Neuronal stem cell (in vitro differentiated cells): ENCODE data around the gene OR5C1.

Source experiments
- DNase-seq: peaks from one replicate; pipeline ENCODE4 v3.0.0-alpha.2; 2013; ENCODE audit warnings: low spot score
- H2AFZ ChIP-seq: one replicate; pipeline ENCODE4 v1.6.1; 2013; ENCODE audit warnings: mild to moderate bottlenecking, low read length, inconsistent platforms
- H2AK5ac ChIP-seq: 2 replicates; pipeline ENCODE4 v1.6.1; 2013; ENCODE audit warnings: low read depth, mild to moderate bottlenecking, inconsistent platforms, low read length, moderate library complexity, mixed read lengths
- H2BK120ac ChIP-seq: 2 replicates; pipeline ENCODE4 v1.6.1; 2013; ENCODE audit warnings: low read depth, mild to moderate bottlenecking, inconsistent platforms, low read length, moderate library complexity, mixed read lengths
- H2BK12ac ChIP-seq: one replicate; pipeline ENCODE4 v1.6.1; 2013; ENCODE audit warnings: low read length, inconsistent platforms
- H2BK15ac ChIP-seq: 2 replicates; pipeline ENCODE4 v1.6.1; 2013; ENCODE audit warnings: mild to moderate bottlenecking, low read length, inconsistent platforms, mixed read lengths
- H2BK5ac ChIP-seq: one replicate; pipeline ENCODE4 v1.6.1; 2013; ENCODE audit warnings: inconsistent platforms, mild to moderate bottlenecking, low read length, moderate library complexity
- H3K14ac ChIP-seq: one replicate; pipeline ENCODE4 v1.6.1; 2013; ENCODE audit warnings: low read length, inconsistent platforms
- H3K18ac ChIP-seq: 2 replicates; pipeline ENCODE4 v1.6.1; 2013; ENCODE audit warnings: low read length, inconsistent platforms
- H3K23ac ChIP-seq: 2 replicates; pipeline ENCODE4 v1.6.1; 2013; ENCODE audit warnings: low read depth, mild to moderate bottlenecking, mixed read lengths, low read length, inconsistent platforms; ENCODE audit not compliant: poor library complexity
- H3K27ac ChIP-seq: replicated peaks from 3 replicates; pipeline ENCODE4 v1.5.1; 2013; ENCODE audit warnings: low read length, inconsistent platforms
- H3K27me3 ChIP-seq, 3 experiments: 2 replicates each; pipeline ENCODE4 v1.6.1; 2013; ENCODE audit warnings: low read length in 3 of 3, mild to moderate bottlenecking in 2 of 3, inconsistent platforms in 1 of 3, low read depth in 1 of 3, mixed read lengths in 1 of 3, moderate library complexity in 1 of 3; ENCODE audit not compliant: control insufficient read depth in 3 of 3, insufficient read depth in 3 of 3
- H3K36me3 ChIP-seq, 2 donors: replicated peaks in 1 of 2; 2 replicates each; pipeline ENCODE4 v1.6.1; 2013; ENCODE audit warnings: low read length in 2 of 2; ENCODE audit not compliant: control insufficient read depth in 2 of 2, insufficient read depth in 2 of 2
- H3K4ac ChIP-seq: 2 replicates; pipeline ENCODE4 v1.6.1; 2013; ENCODE audit warnings: inconsistent platforms, mild to moderate bottlenecking, low read length, moderate library complexity
- H3K4me1 ChIP-seq, 2 donors: 1 replicate in 1 of 2; 2 replicates in 1 of 2; pipeline ENCODE4 v1.6.1; 2013; ENCODE audit warnings: low read length in 2 of 2, low read depth in 1 of 2; ENCODE audit not compliant: control insufficient read depth in 2 of 2, insufficient read depth in 1 of 2
- H3K4me2 ChIP-seq: one replicate; pipeline ENCODE4 v1.6.1; 2013; ENCODE audit warnings: mild to moderate bottlenecking, low read length, inconsistent platforms; ENCODE audit not compliant: insufficient read depth, poor library complexity, severe bottlenecking
- H3K4me3 ChIP-seq, 2 donors: 2 replicates each; pipeline ENCODE4 v1.5.1; 2013; ENCODE audit warnings: low read length in 2 of 2, mild to moderate bottlenecking in 2 of 2, inconsistent platforms in 1 of 2, moderate library complexity in 1 of 2
- H3K79me1 ChIP-seq: one replicate; pipeline ENCODE4 v1.6.1; 2013; ENCODE audit warnings: low read depth, mild to moderate bottlenecking, inconsistent platforms, low read length, moderate library complexity
- H3K9ac ChIP-seq: one replicate; pipeline ENCODE4 v1.6.1; 2013; ENCODE audit warnings: mild to moderate bottlenecking, low read depth, low read length, inconsistent platforms; ENCODE audit not compliant: poor library complexity
- H3K9me3 ChIP-seq, 2 donors: replicated peaks in 1 of 2; 2 replicates each; pipeline versions ENCODE3 to v1.6.1; 2013; ENCODE audit warnings: low read length in 2 of 2, mild to moderate bottlenecking in 2 of 2, inconsistent platforms in 1 of 2, low read depth in 1 of 2, mixed read lengths in 1 of 2, moderate library complexity in 1 of 2; ENCODE audit not compliant: control insufficient read depth in 2 of 2, insufficient read depth in 1 of 2
- H4K8ac ChIP-seq: one replicate; pipeline ENCODE4 v1.6.1; 2013; ENCODE audit warnings: low read depth, mild to moderate bottlenecking, inconsistent platforms, low read length, moderate library complexity
- H4K91ac ChIP-seq: one replicate; pipeline ENCODE4 v1.6.1; 2013; ENCODE audit warnings: low read length, low read depth, mild to moderate bottlenecking, inconsistent platforms; ENCODE audit not compliant: poor library complexity
- WGBS, 2 donors: extraction: QIAGEN DNeasy Blood & Tissue Kit; methylation state at CpG; one replicate each; pipeline ENCODE4 v1.1.7; 2013; ENCODE audit warnings: missing lambda C conversion rate in 2 of 2, mixed read lengths in 1 of 2; ENCODE audit not compliant: insufficient read length in 2 of 2, insufficient replicate concordance in 1 of 2; ENCODE audit errors: extremely low coverage in 2 of 2; 5-methylcytosine and 5-hydroxymethylcytosine counted together

OR5C1 gene

DNA sequence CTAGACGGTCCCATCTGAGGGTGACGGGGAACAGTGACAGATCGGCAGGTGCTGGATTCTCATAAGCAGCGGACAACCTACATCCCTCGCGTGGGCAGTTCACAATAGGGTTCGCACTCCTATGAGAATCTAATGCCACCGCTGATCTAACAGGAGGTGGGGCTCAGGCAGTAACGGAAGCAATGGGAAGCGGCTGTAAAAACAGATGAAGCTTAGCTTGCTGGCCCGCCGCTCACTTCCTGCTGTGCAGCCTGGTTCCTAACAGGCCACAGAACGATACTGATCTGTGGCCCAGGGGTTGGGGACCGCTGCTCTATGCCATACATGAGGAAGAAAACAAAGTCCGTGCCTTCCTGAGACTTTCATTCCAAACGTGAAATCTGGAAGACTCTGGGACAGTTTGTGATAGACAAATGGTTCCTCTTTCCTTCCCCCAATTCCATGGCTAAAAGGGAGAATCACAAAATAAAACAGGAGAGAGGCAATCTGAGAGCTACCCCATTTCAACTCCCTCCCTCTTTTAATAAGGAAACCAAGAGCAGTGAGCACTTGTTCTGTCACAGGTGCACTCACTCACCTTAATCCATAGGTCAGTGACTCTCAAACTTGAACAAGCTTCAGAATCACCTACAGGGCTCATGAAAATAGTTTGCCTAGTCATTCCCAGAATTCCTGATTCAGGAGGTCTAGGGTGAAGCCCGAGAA, 27.6 kb downstream of the OR5C1 start:
- no CpG with 5 or more reads among the region's 17 CpGs for WGBS, 2 donors
- no peak overlapping the region for H2AFZ ChIP-seq
- H2BK120ac ChIP-seq, result no peak overlapping the region
- no peak overlapping the region for H3K4me2 ChIP-seq
- H3K9me3 ChIP-seq, result no peaks in the 10 kb centered on the region
- H4K91ac ChIP-seq, result no peak overlapping the region
- no peak overlapping the region for H4K8ac ChIP-seq
- H3K36me3 ChIP-seq, result peaks cover 17 to 55% of the 10 kb centered on the region in 2 donors
- H3K9ac ChIP-seq, result no peak overlapping the region
- H3K23ac ChIP-seq, result peak overlapping the region; percentile 18
- H3K27me3 ChIP-seq, result no peaks in the 10 kb centered on the region
- H3K4ac ChIP-seq, result no peak overlapping the region
- peaks cover 3% of the 10 kb centered on the region for H3K79me1 ChIP-seq
- DNase-seq, result no peak
- no peak overlapping the region for H3K14ac ChIP-seq
- H2BK5ac ChIP-seq, result no peak overlapping the region
- no peak overlapping the region for H2BK12ac ChIP-seq
- no peak overlapping the region for H3K27ac ChIP-seq
- H2BK15ac ChIP-seq, result no peak overlapping the region
- H3K18ac ChIP-seq, result no peak overlapping the region
- H3K4me1 ChIP-seq, result no peaks in the 10 kb centered on the region
- H3K4me3 ChIP-seq, result no peak overlapping the region
- no peak overlapping the region for H2AK5ac ChIP-seq

- Histone ChIP-seq H4K8ac (no peak overlapping the region), H3K4ac (no peak overlapping the region), H3K36me3 (peaks cover 33 to 83% of the 10 kb centered on the region in 2 donors), H4K91ac (no peak overlapping the region), H3K18ac (no peak overlapping the region), H2BK12ac (no peak overlapping the region), H3K4me3 (no peak overlapping the region), H2BK5ac (no peak overlapping the region), H3K14ac (no peak overlapping the region), H3K23ac (no peak overlapping the region), H3K4me1 (no peaks in the 10 kb centered on the region), H2AFZ (no peak overlapping the region), H3K79me1 (peaks cover 6% of the 10 kb centered on the region), H3K4me2 (no peak overlapping the region), H3K27ac (no peak overlapping the region), H2BK15ac (no peak overlapping the region), H2BK120ac (no peak overlapping the region), H2AK5ac (no peak overlapping the region), H3K9ac (no peak overlapping the region), H3K27me3 (no peaks in the 10 kb centered on the region), H3K9me3 (no peaks in the 10 kb centered on the region)
- DNase-seq, result no peak
- WGBS, 2 donors, result no CpG with 5 or more reads among the region's 3 CpGs
Measured at GRCh38 chr9:122819326-122819725, 30.6 kb downstream of the OR5C1 start.

DNA sequence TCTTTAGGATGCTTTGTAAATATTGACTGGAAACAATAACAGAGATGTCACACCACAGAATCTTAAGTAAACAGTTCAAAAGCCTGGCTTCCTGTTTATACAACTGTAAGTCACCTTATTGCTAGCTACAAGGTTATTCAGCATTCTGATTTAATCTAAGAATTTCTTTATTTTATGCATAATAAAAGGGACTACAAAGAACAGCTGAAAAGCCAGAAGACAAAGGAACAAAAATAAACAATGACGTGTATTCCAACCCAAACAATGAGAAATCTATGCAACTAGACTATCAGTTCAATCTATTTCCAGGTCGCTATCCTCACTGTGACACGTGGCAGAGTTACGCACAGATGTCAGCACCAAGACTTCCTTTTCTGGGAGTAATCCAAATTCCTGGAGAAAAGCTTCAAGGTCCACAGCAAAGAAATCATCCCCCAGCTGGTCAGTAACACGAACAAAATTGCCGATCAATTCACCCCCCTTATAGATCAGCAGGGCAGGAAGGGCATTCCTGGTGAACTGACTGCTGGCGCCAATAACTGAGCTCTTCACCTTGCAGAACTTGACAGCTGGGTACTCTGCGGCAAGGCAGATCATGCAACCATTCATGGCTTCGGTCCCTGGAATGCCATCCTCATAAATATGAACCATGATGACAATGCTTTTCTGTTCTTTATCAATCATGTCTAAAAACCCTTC, 31.2 kb downstream of the OR5C1 start:
- no peak for DNase-seq
- Histone ChIP-seq H2BK120ac (no peak overlapping the region), H3K4me1 (no peaks in the 10 kb centered on the region), H3K79me1 (peaks cover 6% of the 10 kb centered on the region), H4K91ac (no peak overlapping the region), H2BK5ac (no peak overlapping the region), H3K4me2 (no peak overlapping the region), H3K23ac (no peak overlapping the region), H3K36me3 (peaks cover 31 to 89% of the 10 kb centered on the region in 2 donors), H3K9me3 (no peaks in the 10 kb centered on the region), H3K27ac (no peak overlapping the region), H3K18ac (no peak overlapping the region), H2BK12ac (no peak overlapping the region), H3K27me3 (no peaks in the 10 kb centered on the region), H4K8ac (no peak overlapping the region), H3K4ac (no peak overlapping the region), H3K14ac (no peak overlapping the region), H2BK15ac (no peak overlapping the region), H3K9ac (no peak overlapping the region), H3K4me3 (no peak overlapping the region), H2AK5ac (no peak overlapping the region), H2AFZ (no peak overlapping the region)
- WGBS, 2 donors, result no CpG with 5 or more reads among the region's 9 CpGs

GRCh38 chr9:122820490-122820845, 31.7 kb downstream of the OR5C1 start:
- Histone ChIP-seq H3K14ac (no peak overlapping the region), H3K4ac (no peak overlapping the region), H2BK120ac (no peak overlapping the region), H2BK15ac (no peak overlapping the region), H3K36me3 (peaks cover 31 to 93% of the 10 kb centered on the region in 2 donors), H3K79me1 (peaks cover 6% of the 10 kb centered on the region), H3K4me1 (no peaks in the 10 kb centered on the region), H3K4me2 (no peak overlapping the region), H2AFZ (no peak overlapping the region), H2BK12ac (no peak overlapping the region), H3K4me3 (no peak overlapping the region), H3K23ac (no peak overlapping the region), H3K9me3 (no peaks in the 10 kb centered on the region), H4K91ac (no peak overlapping the region), H2AK5ac (no peak overlapping the region), H3K27me3 (no peaks in the 10 kb centered on the region), H2BK5ac (no peak overlapping the region), H4K8ac (no peak overlapping the region), H3K9ac (no peak overlapping the region), H3K18ac (no peak overlapping the region), H3K27ac (no peak overlapping the region)
- DNase-seq, result no peak
- no CpG with 5 or more reads among the region's 11 CpGs for WGBS, 2 donors
